ENCODE measurements around the gene ZNF784.

Gene ZNF784

DNA sequence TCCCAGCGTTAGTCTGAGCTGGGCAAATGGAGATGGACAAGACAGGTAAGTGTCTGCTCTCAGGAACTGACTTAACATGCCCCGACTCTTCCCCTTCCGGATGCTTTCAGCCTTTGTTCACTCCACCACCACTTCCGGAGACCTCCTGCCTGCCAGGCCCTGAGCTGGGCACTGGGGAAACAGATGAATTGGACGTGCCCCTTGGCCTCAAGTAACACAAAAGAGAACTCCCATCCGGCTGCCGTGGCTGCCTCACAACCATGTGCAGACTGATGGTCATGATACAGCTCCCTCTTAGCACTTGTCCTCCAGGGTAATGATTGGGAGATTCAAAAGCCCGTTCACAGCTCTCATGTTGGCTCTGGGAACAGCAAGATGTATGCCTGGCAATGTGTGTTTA is 6.9 kb downstream of the ZNF784 start:
- DNase-seq = no peak

- DNase-seq = no peak
These were observed 7.9 kb downstream of the ZNF784 start for GRCh38 chr19:55616395-55616875.

GRCh38 chr19:55615543-55616394 is 8.6 kb downstream of the ZNF784 start:
- DNase-seq = no peak

DNA sequence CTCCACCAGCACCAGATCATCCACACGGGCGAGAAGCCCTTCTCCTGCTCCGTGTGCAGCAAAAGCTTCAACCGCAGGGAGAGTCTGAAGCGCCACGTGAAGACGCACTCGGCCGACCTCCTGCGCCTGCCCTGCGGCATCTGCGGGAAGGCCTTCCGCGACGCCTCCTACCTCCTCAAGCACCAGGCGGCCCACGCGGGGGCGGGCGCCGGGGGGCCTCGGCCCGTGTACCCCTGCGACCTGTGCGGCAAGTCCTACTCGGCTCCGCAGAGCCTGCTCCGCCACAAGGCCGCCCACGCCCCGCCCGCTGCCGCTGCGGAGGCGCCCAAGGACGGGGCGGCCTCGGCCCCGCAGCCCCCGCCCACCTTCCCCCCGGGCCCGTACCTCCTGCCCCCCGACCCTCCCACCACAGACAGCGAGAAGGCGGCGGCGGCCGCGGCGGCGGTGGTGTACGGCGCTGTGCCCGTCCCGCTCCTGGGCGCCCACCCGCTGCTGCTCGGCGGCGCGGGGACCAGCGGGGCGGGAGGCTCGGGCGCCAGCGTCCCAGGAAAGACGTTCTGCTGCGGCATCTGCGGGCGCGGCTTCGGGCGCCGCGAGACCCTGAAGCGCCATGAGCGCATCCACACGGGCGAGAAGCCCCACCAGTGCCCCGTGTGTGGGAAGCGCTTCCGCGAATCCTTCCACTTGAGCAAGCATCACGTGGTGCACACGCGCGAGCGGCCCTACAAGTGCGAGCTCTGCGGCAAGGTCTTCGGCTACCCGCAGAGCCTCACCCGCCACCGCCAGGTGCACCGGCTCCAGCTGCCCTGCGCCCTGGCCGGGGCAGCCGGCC is 9.4 kb downstream of the ZNF784 start:
- DNase-seq = no peak

DNA sequence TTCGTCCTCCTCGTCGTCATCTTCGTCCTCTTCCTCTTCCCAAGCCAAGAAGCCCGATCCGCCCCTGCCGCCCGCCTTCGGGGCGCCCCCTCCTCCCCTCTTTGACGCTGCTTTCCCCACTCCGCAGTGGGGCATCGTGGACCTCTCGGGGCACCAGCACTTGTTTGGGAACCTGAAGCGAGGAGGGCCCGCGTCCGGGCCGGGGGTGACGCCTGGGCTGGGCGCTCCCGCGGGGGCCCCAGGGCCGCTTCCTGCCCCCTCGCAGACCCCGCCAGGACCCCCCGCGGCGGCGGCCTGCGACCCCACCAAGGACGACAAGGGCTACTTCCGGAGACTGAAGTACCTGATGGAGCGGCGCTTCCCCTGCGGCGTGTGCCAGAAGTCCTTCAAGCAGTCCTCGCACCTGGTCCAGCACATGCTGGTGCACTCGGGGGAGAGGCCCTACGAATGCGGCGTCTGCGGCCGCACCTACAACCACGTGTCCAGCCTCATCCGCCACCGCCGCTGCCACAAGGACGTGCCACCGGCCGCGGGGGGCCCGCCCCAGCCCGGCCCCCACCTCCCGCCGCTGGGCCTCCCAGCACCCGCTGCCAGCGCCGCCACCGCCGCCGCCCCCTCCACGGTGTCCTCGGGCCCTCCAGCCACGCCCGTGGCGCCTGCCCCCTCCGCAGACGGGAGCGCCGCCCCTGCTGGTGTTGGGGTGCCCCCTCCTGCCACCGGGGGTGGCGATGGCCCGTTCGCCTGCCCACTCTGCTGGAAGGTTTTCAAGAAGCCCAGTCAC is 10.2 kb downstream of the ZNF784 start:
- DNase-seq = no peak

DNA sequence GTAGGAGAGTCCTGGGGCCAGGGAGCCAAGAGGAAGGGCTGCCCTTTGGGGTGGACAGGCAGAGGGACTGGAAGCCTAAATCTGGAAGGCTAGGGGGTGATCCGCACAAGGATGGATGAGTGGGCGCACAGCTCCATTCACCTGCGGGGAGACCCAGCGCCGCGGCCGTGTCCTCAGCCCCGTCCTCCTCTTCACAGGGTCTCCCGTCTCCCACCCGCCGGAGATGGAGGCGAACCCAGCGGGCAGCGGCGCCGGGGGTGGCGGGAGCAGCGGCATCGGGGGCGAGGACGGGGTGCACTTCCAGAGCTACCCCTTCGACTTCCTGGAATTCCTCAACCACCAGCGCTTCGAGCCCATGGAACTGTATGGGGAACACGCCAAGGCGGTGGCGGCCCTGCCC is 11.0 kb downstream of the ZNF784 start:
- no peak for DNase-seq

DNA sequence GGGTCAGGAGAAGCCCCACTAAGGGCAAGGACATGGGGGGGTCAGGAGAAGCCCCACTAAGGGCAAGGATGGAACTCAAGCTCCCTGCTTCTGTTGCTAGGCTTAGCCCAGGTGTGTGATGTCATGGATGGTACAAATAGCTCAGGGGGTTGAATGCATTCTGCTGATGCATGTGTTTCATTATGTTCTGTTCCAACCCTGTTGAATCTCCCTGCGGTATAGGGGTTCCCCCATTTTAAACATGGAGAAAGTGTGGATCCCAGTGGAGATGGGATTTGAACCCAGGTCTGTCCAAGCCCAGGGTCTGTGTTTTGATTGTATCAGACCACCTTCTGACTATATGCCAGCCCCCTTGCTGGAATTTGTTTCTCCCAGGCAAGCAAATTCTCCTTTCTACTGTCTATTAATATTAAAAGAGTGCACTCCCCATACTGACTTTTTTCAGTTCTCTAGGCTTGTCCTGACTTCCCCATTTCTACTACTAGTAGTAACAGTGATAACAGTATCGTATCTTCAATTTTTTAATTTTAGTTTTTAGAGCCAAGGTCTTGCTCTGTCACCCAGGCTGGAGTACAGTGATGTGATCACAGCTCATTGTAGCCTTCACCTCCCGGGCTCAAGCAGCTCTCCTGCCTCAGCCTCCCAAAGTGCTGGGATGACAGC is 12.3 kb downstream of the ZNF784 start:
- no peak for DNase-seq

GRCh38 chr19:55611300-55611982 is 12.9 kb downstream of the ZNF784 start:
- no peak for DNase-seq

DNA sequence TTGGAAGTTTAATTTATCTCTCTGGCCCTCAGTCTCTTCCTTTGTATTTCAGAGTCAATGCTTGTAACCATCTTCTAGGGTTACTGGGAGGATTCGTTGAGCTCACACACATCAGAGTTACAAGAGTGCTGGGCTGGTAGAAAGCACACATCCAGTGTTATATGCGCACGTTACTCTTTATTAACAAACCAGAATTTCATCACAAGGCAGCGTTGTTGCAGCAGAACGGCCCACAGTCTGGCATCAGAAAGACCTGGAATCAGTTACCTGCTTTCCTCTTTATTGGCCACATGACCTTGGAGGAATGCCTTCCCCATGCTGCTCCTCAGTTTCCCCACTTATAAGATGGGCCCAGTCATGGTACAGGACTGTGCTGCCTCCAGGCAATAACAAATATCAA is 15.0 kb downstream of the ZNF784 start:
- DNase-seq = no peak

- DNase-seq = no peak
These were observed 17.5 kb downstream of the ZNF784 start for GRCh38 chr19:55606817-55607216.

- DNase-seq = no peak
These were observed 17.9 kb downstream of the ZNF784 start for GRCh38 chr19:55606471-55606787.

DNA sequence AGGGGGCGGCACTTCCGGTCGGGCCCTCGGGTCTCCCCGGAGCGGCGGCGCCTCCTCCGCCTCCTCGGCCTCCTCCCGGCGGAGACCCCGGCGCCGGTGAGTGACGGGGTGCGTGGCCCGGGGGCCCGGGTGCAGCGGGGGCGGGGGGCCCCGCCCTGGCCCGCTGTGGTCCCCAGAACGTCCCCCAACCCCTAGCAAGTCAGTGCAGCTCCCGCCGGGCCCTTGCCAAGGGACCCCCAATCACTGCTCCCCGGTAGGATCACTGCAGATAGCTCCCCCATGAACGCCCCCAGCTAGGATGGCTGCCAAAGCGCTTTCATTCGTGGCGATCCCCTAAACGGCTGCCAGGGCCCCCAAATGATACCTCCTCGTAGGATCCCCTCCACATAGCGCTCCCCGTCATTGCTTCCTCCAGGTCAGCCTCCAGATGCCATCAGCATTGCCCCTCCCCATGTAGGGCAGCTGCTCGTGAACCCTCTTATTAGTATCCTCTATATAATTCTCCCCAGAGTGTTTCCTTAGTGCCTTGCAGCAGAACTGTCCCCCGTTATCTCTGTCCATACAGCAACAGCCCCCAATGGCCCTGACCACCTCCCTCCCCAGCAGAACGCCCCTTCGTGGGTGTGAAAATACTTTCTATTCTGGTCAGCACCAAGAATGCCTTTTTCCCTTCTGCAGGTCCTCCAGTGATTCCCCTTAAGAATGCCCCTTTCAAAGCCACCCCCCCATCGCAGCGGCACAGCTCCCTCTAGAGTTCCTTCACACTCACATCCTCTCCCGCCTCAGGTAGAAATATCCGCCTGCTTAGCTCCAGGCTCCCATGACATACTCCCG is 18.5 kb downstream of the ZNF784 start, which contains the start of gene ZNF865:
Gene ZNF865, plus strand, starts transcription at position 11 of the 834 bp plus-strand sequence. CDS start 7,972 bp downstream, outside the sequence.
- no peak for DNase-seq

GRCh38 chr19:55605207-55605636 is 19.1 kb downstream of the ZNF784 start:
- DNase-seq = peak; percentile 77

GRCh38 chr19:55603581-55604292 is 20.6 kb downstream of the ZNF784 start:
- no peak for DNase-seq

DNA sequence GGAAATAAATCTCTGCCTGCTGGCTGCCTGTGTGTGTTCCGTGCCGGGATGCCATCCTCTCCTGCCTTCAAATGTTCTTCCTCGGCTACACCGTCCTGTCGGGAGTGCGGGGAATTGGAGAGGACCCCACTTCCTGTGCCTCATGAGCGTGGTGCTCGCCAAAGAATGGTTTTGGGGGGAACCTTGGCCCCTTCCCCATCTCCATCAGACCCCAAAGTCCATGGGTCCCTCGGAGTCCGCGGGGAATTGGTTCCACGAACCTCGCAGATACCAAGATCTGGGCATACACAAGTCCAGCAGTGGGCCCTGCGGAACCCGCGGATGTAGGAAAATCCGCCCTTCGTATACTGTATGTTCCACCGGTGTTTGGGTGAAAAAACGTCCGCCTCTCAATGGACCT is 21.3 kb downstream of the ZNF784 start:
- DNase-seq = no peak

GRCh38 chr19:55602104-55603001 is 22.0 kb downstream of the ZNF784 start:
- no peak for DNase-seq

GRCh38 chr19:55601084-55601483 is 23.3 kb downstream of the ZNF784 start:
- DNase-seq = no peak

- no peak for DNase-seq
These were observed 23.7 kb downstream of the ZNF784 start for GRCh38 chr19:55600662-55601028.

Data from SIG-M5 (cell line).